ENCODE results near the gene MFRP. TPM values are rescaled to one million over a fixed set of nuclear protein-coding genes. Genes with fewer than 3 reads are reported as not detected.

The MFRP gene
- polyA plus RNA-seq, 1 of the 3 experiments (the other 2 are of a cell fraction), result not detected

- ChIA-PET POLR2A (interaction anchor here (0.9 to 1.6 kb wide), 5 partner anchors 9 to 223 kb away, joined by 3 to 5 read pairs (median 3); partner anchors contain the start of genes CBL and DPAGT1), CTCF (interaction anchor here (0.6 to 4.8 kb wide), 12 partner anchors 10 to 172 kb away, joined by 3 to 18 read pairs (median 8); partner anchors contain the start of gene CBL)
- Histone ChIP-seq H3K9me2 (no peaks in the 10 kb centered on the region), H4K20me1 (ENCODE audit: insufficient read depth) (no peaks in the 10 kb centered on the region), H3K36me3 (replicated peaks in 1 of 2; ENCODE audit: control insufficient read depth in 1 of 2, insufficient read depth in 2 of 2, low read length in 1 of 2) (no peaks in the 10 kb centered on the region), H3K4me3 (ENCODE audit: low read depth in 2 of 2, low read length in 1 of 2) (peak within 1 kb of the TSS; percentile 55 to 68), H3F3A (replicated peaks; ENCODE audit: insufficient read depth) (peaks cover 8% of the 10 kb centered on the region), H3K79me2 (ENCODE audit: insufficient read depth) (no peaks in the 10 kb centered on the region), H3K9ac (peak within 1 kb of the TSS; percentile 43; the same call in 1 of the 2 replicates), H3K9me3 (no peaks in the 10 kb centered on the region), H2AFZ (ENCODE audit: low read depth) (peak within 1 kb of the TSS; percentile 72), H3K4me1 (ENCODE audit: control insufficient read depth in 1 of 2, insufficient read depth in 2 of 2, low read depth in 1 of 2, low read length in 1 of 2) (peaks cover 12 to 31% of the 10 kb centered on the region in 2 experiments; a peak in 2 of 4 replicates), H3K27me3 (ENCODE audit: insufficient read depth) (no peaks in the 10 kb centered on the region), H3K4me2 (peak within 1 kb of the TSS; percentile 100), H3K27ac (ENCODE audit: low read depth in 2 of 2, low read length in 1 of 2) (no peak within 1 kb of the TSS; a peak in 1 of 4 replicates)
- peak; percentile 55; the same call in 1 of the 2 replicates for TF ChIP-seq TAF1 (IDR thresholded peaks at IDR 0.05; ENCODE audit: borderline replicate concordance, low read depth, low read length)
- TF ChIP-seq NRF1 (IDR thresholded peaks at IDR 0.05; ENCODE audit: low read depth, low read length), result no peak
- TF ChIP-seq MEF2A (IDR thresholded peaks at IDR 0.05; ENCODE audit: borderline replicate concordance, low read depth), result no peak
- TF ChIP-seq USF1 (IDR thresholded peaks at IDR 0.05; ENCODE audit: borderline replicate concordance, low read depth), result no peak
- TF ChIP-seq EZH2phosphoT487 (IDR thresholded peaks at IDR 0.05; ENCODE audit: borderline replicate concordance, low read depth), result no peak
- TF ChIP-seq, protein P1, sequence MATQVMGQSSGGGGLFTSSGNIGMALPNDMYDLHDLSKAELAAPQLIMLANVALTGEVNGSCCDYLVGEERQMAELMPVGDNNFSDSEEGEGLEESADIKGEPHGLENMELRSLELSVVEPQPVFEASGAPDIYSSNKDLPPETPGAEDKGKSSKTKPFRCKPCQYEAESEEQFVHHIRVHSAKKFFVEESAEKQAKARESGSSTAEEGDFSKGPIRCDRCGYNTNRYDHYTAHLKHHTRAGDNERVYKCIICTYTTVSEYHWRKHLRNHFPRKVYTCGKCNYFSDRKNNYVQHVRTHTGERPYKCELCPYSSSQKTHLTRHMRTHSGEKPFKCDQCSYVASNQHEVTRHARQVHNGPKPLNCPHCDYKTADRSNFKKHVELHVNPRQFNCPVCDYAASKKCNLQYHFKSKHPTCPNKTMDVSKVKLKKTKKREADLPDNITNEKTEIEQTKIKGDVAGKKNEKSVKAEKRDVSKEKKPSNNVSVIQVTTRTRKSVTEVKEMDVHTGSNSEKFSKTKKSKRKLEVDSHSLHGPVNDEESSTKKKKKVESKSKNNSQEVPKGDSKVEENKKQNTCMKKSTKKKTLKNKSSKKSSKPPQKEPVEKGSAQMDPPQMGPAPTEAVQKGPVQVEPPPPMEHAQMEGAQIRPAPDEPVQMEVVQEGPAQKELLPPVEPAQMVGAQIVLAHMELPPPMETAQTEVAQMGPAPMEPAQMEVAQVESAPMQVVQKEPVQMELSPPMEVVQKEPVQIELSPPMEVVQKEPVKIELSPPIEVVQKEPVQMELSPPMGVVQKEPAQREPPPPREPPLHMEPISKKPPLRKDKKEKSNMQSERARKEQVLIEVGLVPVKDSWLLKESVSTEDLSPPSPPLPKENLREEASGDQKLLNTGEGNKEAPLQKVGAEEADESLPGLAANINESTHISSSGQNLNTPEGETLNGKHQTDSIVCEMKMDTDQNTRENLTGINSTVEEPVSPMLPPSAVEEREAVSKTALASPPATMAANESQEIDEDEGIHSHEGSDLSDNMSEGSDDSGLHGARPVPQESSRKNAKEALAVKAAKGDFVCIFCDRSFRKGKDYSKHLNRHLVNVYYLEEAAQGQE (IDR thresholded peaks at IDR 0.05; ENCODE audit: low read depth, low read length), result no peak
- no peak for TF ChIP-seq FOXJ3 (CRISPR knock-in tag; IDR thresholded peaks at IDR 0.05)
- 0 out of 2 replicates have a peak, but pooled peaks have one; percentile 0 for TF ChIP-seq MAX (IDR thresholded peaks at IDR 0.05; ENCODE audit: low read depth)
- TF ChIP-seq TEAD4 (IDR thresholded peaks at IDR 0.05; ENCODE audit: borderline replicate concordance, insufficient read depth), result no peak
- TF ChIP-seq RXRA (IDR thresholded peaks at IDR 0.05; ENCODE audit: borderline replicate concordance, low read depth), result no peak
- WGBS (ENCODE audit: low lambda C conversion rate), result 8% methylated on average over 8 of the region's 74 CpGs
- peak; percentile 87 for DNase-seq
These were observed 29.5 kb downstream of the MFRP start, which contains the start of gene MCAM for GRCh38 chr11:119316729-119317591. TSS of gene MCAM (minus strand) at chr11:119317130. CDS start at chr11:119317101, 29 bp downstream.
